ENCODE data around the gene MAEL. TPM values are rescaled to one million over a fixed set of nuclear protein-coding genes. Genes with fewer than 3 reads are reported as not detected.

Gene MAEL
- polyA plus RNA-seq, 1 donor from 2014 or later, result not detected

Small RNAs within 50 kb of the gene (small RNA-seq; reads per million reads assigned to genes)
- 0.39 to 2.1 (median 0.95) reads per million in 3 experiments for gene RNA5SP65

Other genes with a start within 250 kb of the MAEL start
- 39.3 and 43.6 TPM in 2 replicates for gene POGK, start 149.8 kb upstream of the MAEL start, polyA plus RNA-seq
- gene TADA1, start 113.0 kb upstream of the MAEL start, polyA plus RNA-seq, result 99.6 and 101 TPM in 2 replicates
- gene ILDR2, start 13.7 kb upstream of the MAEL start, polyA plus RNA-seq, result 1.3 and 6.8 TPM in 2 replicates
- 0.14 and 0.28 TPM in 2 replicates for gene GPA33, start 101.1 kb downstream of the MAEL start, polyA plus RNA-seq
- not detected in 2 replicates for gene STYXL2, start 104.8 kb downstream of the MAEL start, polyA plus RNA-seq
- gene POU2F1, start 231.6 kb downstream of the MAEL start, polyA plus RNA-seq, result 10.3 and 10.9 TPM in 2 replicates

Measured in neural cell (in vitro differentiated cells).